Hindlimb muscle (tissue), 1 donor: Measurements from ENCODE around the gene NRG3. TPM values are rescaled to one million over a fixed set of nuclear protein-coding genes. Genes with fewer than 3 reads are reported as not detected.

Experiments
- DNase-seq: peaks from one replicate; pipeline ENCODE4 v3.0.0-alpha.2; 2013
- polyA plus RNA-seq: library from polyadenylated mRNA; unstranded; fragments of 120-200 nt; gene quantifications from one replicate; pipeline ENCODE4 v1.2.1, GENCODE V29; 2013; ENCODE audit not compliant: insufficient read length

NRG3 gene
- polyA plus RNA-seq, 1 donor = 0.19 TPM

- DNase-seq = no peak
Observed at GRCh38 chr10:82497439-82497838, 622.4 kb downstream of the NRG3 start.

DNA sequence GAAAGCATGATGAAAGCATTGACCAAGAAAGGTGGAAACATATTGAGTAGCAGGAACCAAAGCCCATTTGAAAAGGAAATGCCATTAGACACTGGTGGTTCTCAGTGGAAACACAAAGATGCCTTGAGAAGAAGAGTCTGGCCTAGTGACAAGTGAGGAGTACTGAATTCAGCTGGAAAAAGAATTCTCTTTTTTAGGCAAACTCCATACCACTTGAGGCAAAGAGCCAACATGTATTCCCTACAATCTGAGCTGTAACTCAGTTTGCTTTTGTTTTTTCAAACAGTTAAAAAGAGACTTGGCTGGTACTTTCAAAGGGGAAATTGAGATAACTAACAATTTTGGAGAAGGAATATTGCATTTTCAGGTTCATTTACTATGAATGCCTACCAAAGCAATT lies 624.0 kb downstream of the NRG3 start:
- DNase-seq = no peak

- no peak for DNase-seq
Observed at GRCh38 chr10:82505009-82505408, 630.0 kb downstream of the NRG3 start.

DNA sequence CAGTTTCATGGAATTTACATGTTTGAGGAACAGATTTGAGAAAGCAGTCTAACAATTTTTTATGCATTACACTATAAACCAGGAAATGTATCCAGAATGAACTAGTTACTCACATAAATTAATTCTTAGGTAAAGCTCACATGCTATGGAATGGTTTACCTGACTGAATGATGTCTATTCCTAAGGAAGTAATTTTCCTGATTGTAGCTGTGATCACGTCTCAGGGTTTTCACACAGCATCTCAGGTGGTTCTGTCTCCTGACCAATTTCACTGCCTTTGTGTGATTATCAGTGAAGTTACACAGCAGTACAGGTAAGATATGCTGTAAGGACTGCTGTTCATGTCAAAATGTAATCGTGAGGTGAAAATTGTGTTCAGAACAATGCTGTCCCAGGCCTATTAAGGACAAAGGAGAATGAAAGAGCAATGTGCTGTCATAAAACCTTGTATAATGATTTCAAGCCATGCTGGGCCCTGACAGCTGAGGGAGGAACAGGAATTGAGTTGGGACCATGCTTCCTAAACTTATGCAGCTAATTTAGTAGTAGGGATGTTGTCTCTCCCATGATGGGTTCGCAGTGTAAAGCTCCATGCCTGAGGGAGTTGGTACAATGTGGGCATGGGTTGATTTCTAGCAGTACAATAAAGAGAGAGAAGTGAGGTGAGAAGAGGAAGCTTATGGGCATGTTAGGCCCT lies 631.8 kb downstream of the NRG3 start:
- DNase-seq = no peak

DNA sequence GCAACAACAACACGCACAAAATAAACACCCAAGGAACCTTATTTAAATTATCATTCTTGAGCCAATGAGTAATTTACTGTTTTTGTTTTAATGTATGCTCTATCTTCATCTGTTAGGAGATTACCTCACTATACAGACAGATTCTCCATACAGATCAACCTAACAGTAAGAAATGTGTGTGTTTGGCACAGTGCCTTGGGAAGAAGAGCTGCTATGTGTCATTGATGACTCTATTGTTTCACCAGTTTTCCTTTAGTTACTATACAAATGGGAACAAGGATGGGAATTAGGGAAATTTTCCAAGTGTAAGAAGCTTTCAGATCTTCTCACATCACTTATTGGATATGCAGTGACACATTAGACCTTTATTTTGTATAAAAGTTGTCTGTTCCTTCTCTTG lies 640.3 kb downstream of the NRG3 start:
- no peak for DNase-seq

- no peak for DNase-seq
Observed at GRCh38 chr10:82529062-82529461, 654.1 kb downstream of the NRG3 start.

- no peak for DNase-seq
Observed at GRCh38 chr10:82535457-82535856, 660.5 kb downstream of the NRG3 start.

- no peak for DNase-seq
Observed at GRCh38 chr10:82536668-82537067, 661.7 kb downstream of the NRG3 start.

- DNase-seq = no peak
Observed at GRCh38 chr10:82538272-82538671, 663.3 kb downstream of the NRG3 start.

DNA sequence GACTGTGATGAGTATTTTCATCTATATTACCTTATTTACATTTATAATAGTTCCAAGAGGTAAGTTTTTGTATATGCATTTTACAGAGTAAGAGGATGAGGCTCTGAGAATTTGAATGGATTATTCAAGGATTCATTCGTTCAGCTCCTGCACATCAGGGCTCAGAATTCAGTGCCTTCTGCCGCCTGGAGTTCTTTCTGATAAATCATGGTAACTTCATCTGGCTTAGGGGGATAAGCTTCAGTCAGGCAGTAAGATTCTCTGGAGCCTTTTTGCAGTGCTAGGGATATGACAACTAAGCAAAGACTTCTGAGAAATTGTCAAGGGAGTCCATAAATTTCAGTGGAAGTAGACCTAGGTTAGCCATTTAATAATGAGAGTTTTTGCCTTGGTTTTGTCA lies 668.6 kb downstream of the NRG3 start:
- no peak for DNase-seq

DNA sequence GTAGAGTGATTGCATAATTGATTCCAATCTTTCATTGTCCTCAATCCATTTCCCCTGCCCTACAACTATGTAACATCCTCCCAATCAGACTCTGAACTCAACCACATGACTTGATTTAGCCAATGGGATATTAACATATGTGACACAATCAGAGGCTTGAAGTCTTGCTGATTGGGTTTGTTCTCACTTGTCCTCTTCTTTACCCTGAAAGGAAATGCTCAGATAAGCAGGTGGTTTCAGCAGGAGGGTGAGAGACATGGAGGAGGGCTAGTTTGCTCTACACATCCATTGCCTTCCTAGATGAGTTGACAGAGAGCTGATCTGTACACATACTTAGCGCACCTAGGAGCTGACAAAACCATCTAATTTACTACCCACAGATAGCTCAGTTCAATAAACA lies 669.4 kb downstream of the NRG3 start:
- DNase-seq = no peak

DNA sequence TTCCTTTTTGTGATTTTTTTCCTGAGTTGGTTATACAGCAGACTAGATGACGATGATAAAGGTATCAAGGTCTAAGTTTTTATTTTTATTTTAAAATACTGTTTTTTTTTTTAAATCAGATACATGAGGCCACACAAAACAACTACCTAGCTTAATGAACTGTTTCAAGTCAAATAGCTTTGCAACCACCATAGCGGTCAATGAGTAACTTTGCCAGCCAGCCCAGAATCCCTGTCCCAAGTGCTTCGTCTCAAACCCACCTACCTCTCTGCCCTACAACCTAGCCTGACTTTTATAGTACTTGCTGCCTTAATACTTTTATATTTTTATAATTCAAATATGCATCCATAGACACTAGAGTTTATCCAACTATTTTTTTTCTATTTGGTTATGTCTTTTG lies 676.5 kb downstream of the NRG3 start:
- no peak for DNase-seq

DNA sequence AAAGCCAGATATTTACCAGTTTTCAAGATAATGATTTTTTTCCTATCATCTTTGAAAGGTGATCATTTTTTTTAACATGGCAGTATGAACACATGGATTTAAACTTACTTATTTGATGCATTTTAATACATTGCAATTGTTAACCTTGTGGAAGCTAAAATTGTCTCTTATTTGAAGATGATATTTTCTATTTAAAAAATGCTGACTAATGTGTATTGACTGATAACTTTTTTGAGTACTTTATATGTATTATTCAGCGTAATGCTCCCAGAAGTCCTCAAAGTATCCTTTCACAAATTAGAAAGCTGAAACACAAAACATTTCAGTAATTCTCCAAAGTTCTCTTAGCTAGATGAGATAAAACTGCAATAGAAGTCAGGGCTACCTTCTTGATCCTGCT lies 677.3 kb downstream of the NRG3 start:
- no peak for DNase-seq

GRCh38 chr10:82554381-82554780 lies 679.4 kb downstream of the NRG3 start:
- DNase-seq = no peak

DNA sequence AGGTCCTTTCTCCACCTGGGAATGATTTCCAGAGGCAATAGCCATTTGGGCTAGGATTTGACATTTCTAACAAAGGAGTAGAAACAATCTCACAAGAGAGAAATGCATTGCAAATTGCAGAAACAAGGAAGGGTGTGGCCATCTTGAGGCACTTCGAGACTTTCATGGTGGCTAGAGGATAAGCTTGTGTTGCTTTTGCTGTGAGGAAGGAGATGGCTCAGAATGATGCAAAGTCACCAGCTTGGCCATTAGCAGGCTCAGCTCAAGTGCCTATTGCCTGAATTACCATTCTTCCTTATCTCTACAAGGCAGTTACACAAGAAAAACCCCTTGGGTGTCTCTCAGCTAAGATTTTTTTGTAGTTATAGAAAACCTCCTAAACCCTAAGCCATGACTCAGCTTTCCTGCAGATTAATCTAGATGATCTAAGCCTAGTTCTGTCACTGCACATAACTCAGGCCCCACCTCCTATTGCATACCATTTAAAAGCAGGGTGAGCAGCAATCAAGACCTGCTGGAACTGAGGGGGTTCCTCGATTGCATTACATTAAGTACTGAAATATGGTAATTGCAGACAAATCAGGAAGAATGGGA lies 683.1 kb downstream of the NRG3 start:
- no peak for DNase-seq

DNA sequence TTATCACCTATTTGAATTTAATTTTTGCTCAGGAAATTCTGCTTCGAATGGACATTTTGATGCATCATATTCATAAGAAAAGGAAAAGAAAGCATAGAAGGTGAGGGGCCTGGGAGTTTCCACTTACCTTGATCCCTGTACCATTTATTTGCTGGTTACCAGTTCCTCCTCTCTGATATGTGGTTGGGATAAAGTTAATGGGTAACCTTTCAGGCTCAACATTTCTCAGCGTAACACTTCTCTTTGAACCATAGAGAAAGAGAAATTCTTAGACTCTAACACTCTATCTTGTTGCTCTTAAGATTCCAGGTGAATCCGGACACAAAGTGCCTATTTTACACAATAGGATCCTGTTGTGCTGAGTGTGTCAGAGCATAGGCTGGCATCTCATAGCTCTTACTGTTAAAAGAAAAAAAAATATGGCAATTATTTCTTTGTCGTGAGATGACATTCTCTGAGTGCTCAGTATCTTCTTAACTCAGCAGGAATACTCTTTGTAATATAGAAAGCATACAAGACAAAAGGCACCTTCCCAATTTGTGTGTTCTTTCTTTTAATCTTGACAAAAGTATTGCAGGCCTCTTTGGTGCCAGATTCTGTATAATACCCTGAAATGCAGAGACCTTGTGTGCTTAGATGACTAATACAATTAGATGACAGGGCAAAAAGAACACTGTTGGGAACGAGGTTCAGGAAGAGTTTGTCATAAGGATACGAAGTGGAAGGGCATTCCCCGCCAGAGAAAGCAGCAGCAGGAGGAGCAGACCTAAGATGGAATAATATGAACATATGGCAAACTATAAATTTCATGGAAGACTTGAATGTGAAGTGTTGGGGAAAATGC lies 689.6 kb downstream of the NRG3 start:
- DNase-seq = no peak

DNA sequence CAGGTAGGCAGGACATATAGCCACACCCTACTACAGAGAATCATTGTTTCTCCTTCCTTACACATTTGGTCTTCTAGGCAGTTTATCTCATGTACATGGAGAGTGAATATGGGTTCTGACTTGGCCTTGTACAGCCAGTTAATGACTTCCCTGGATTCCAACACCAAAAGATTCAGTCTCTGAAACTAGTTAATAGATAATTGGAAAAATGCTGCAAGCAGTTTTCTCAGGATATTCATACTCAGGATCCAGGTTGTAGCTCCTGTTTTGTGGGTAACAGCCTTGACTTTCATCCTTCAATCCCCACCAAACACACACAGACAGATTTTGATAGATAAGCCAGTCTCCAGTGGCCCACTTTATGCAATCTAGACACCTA lies 690.2 kb downstream of the NRG3 start:
- no peak for DNase-seq

DNA sequence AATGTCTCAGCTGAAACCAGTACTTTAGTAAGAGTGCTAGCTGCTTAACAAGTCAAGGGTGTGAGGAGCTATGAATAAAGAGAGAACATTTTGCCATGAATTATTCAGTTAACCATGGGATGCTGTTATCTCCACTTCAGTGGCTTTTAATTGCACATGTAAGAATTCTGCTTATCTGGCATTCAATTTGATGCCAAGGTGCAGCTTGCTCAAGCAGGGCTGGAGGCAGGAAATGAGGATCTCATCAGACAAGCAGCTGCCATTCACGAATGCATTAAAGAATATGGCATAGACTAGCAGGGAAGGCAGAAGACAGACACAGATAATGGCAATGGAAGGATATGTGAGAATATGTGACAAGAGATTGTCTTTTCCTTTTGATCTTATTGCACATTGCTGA lies 697.8 kb downstream of the NRG3 start:
- no peak for DNase-seq

- no peak for DNase-seq
Observed at GRCh38 chr10:82574081-82574480, 699.1 kb downstream of the NRG3 start.

GRCh38 chr10:82575318-82575717 lies 700.3 kb downstream of the NRG3 start:
- no peak for DNase-seq

DNA sequence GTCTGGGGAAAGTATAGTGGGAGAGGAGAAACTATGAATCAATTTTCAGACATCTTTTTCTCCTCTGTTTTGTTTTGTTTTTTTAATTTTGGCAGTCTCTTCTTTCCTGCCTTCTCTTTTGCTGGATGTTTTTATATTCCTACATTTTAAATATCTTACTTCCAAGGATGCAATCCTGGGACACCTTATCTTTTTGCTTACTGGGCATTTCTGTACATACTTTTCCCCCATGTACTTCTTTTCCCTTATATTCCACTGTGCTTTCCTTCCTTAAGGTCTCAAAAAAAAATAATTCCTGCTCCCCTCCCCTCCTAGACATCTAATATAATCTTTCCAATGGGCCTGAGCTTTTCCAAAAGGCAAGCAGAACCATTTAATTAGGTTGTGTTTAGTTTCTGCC lies 701.1 kb downstream of the NRG3 start:
- DNase-seq = no peak

GRCh38 chr10:82581940-82582339 lies 706.9 kb downstream of the NRG3 start:
- DNase-seq = no peak

DNA sequence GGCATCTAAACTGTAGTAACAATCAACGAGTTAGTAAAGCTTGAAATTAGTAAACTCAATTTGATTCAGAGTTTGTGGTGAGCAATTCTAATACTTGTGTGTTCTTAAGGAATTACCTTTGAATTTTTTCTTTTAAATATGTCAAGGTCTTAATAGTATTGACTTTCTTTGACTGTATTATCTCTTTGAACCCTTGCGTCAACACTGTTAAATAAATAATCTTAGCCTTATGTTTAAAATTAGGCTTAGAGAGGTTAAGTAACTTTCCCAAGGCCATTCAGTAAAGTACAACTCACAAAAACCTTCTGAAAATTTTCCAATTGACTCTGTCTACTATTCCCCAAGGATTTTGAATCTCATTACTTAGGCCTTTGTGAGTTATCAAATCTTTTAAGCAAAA lies 716.4 kb downstream of the NRG3 start:
- DNase-seq = no peak

GRCh38 chr10:82597840-82598239 lies 722.8 kb downstream of the NRG3 start:
- DNase-seq = no peak
